Measurements from ENCODE around the gene SUDS3. TPM values are rescaled to one million over a fixed set of nuclear protein-coding genes. Genes with fewer than 3 reads are reported as not detected.
A peak's percentile ranks its signal among the peaks of the same experiment; 100 is the strongest.
"Not testable (repeated sequence)": the region's sequence is repeated elsewhere in the genome, so short reads cannot be mapped to it uniquely, and the experiment has no call there.

SUDS3 gene
- total RNA-seq, 1 donor from 2014 or later: 49.7 TPM

GRCh38 chr12:118391836-118392235 is 15.5 kb downstream of the SUDS3 start:
- DNase-seq (ENCODE audit: low read depth): no peak

- no peak for DNase-seq (ENCODE audit: low read depth)
These were observed 21.5 kb downstream of the SUDS3 start for GRCh38 chr12:118397708-118398440.

GRCh38 chr12:118398524-118398923 is 22.2 kb downstream of the SUDS3 start:
- no peak for DNase-seq (ENCODE audit: low read depth)

- DNase-seq (ENCODE audit: low read depth): no peak
These were observed 22.6 kb downstream of the SUDS3 start for GRCh38 chr12:118398940-118399339.

GRCh38 chr12:118402251-118402650 is 25.9 kb downstream of the SUDS3 start:
- peak; percentile 58 for DNase-seq (ENCODE audit: low read depth)

GRCh38 chr12:118404876-118405521 is 28.6 kb downstream of the SUDS3 start:
- peak; percentile 65 for DNase-seq (ENCODE audit: low read depth)

- not testable (repeated sequence) for DNase-seq (ENCODE audit: low read depth)
These were observed 31.9 kb downstream of the SUDS3 start for GRCh38 chr12:118408241-118408640.

GRCh38 chr12:118409834-118410233 is 33.5 kb downstream of the SUDS3 start:
- no peak for DNase-seq (ENCODE audit: low read depth)

- DNase-seq (ENCODE audit: low read depth): no peak
These were observed 41.6 kb downstream of the SUDS3 start for GRCh38 chr12:118417942-118418341.

GRCh38 chr12:118418385-118419057 is 42.2 kb downstream of the SUDS3 start:
- DNase-seq (ENCODE audit: low read depth): no peak

- no peak for DNase-seq (ENCODE audit: low read depth)
These were observed 44.3 kb downstream of the SUDS3 start for GRCh38 chr12:118420673-118421072.

- no peak for DNase-seq (ENCODE audit: low read depth)
These were observed 48.5 kb downstream of the SUDS3 start for GRCh38 chr12:118424884-118425283.

GRCh38 chr12:118425364-118425763 is 49.0 kb downstream of the SUDS3 start:
- no peak for DNase-seq (ENCODE audit: low read depth)

GRCh38 chr12:118427819-118428218 is 51.5 kb downstream of the SUDS3 start:
- DNase-seq (ENCODE audit: low read depth): no peak

GRCh38 chr12:118428643-118429042 is 52.3 kb downstream of the SUDS3 start:
- DNase-seq (ENCODE audit: low read depth): no peak

GRCh38 chr12:118429688-118430383 is 53.5 kb downstream of the SUDS3 start:
- no peak for DNase-seq (ENCODE audit: low read depth)

GRCh38 chr12:118430516-118430915 is 54.2 kb downstream of the SUDS3 start:
- DNase-seq (ENCODE audit: low read depth): no peak

GRCh38 chr12:118432812-118433545 is 56.6 kb downstream of the SUDS3 start:
- peak; percentile 60 for DNase-seq (ENCODE audit: low read depth)

- peak; percentile 6 for DNase-seq (ENCODE audit: low read depth)
These were observed 59.8 kb downstream of the SUDS3 start for GRCh38 chr12:118436002-118436730.

- no peak for DNase-seq (ENCODE audit: low read depth)
These were observed 60.6 kb downstream of the SUDS3 start for GRCh38 chr12:118436986-118437385.
